HG02610 (cell line): Measurements from ENCODE around the gene PTCHD4.
"Not testable (repeated sequence)": the region's sequence is repeated elsewhere in the genome, so short reads cannot be mapped to it uniquely, and the experiment has no call there.

Experiments used
- ATAC-seq: cut with Tn5 transposase; IDR thresholded peaks from one replicate; pipeline ENCODE4 v1.9.1; 2021; ENCODE audit warnings: mild to moderate bottlenecking, moderate library complexity; ENCODE audit not compliant: unreplicated experiment

The PTCHD4 gene

GRCh38 chr6:48111143-48111506 lies at the start of gene PTCHD4:
Gene PTCHD4, minus strand, starts transcription at chr6:48111197. Its CDS starts 42,240 bp downstream, at chr6:48068957.
- ATAC-seq = peak; percentile 39

- ATAC-seq = no peak
These were observed 40.1 kb upstream of the PTCHD4 start for GRCh38 chr6:48151142-48151541.

DNA sequence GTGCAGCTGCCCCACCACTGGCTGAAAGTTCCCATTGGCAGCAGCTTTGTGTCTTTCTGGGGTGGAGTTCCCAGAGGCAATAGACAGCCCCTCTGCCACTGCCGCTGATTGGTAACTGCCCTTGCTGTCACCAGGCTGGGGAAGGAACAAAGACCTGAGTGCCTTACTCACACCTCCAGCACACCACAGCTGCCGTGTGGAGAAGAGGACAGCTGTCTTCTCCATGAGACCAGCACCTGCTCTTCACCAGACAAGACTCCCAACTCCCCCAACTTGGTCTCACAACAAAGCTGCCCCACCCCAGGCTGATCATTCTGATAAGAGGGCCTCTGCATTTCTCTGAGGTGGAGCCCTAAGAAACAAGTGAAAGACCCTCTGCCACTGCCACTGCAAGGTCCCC lies 39.7 kb upstream of the PTCHD4 start:
- no peak for ATAC-seq

- no peak for ATAC-seq
These were observed 36.1 kb upstream of the PTCHD4 start for GRCh38 chr6:48147051-48147450.

DNA sequence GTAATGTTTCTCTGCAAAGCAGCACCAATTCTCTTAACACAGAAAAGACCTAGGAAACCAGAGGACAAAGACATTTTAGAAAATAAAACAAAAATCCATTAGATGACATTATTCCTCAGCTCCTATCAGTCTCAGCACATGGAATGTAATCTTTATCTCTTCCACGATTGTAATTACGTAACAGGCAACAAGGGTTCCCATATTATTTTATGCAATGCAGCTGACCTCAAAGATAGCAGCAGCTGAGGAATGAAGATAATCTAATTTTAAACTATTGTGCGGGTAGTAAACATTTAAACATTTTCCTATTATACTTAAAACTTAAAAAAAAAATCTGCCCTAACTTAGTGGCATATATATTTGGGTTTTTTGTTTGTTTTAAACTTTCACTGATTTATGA lies 33.0 kb upstream of the PTCHD4 start:
- ATAC-seq = no peak

GRCh38 chr6:48141975-48142374 lies 31.0 kb upstream of the PTCHD4 start:
- ATAC-seq = no peak

DNA sequence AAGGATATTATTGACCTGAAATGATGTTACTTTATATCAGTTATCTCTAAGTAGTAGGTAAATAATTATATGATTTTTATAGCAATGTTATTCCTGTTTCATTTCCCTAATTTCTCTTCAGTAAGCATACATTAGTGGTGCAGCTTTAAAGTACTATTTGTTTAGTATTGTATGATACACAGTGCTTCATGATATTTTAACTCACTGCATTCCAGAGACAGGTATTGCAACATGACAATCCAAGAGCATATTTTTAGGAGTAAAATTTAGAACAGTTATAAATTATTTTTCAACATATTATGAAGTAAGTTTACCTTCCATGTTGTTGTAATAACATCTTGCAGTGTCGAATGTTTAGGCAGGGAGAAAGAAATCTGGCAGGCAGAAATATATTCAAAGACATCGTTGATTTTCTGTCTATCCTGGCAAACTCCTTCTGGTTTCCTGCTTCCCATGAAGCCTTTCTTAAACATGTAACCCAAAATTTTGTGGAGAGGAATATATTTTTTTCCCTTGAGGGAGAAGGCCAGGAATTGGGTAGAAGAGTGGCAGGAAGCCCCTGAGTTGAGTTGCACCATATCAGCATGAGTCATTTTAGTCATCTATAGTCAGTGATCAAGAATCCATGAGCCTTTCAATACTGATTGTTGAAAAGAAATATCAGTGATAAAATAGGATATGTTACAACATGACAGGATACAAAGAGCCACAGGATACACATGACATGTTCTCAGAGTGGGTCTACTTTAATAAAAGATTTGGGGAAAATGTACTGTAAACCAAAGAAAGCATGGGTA lies 29.0 kb upstream of the PTCHD4 start:
- ATAC-seq = no peak

GRCh38 chr6:48136856-48137255 lies 25.9 kb upstream of the PTCHD4 start:
- ATAC-seq = no peak

- ATAC-seq = no peak
These were observed 24.5 kb upstream of the PTCHD4 start for GRCh38 chr6:48135323-48136084.

GRCh38 chr6:48134246-48134645 lies 23.2 kb upstream of the PTCHD4 start:
- no peak for ATAC-seq

DNA sequence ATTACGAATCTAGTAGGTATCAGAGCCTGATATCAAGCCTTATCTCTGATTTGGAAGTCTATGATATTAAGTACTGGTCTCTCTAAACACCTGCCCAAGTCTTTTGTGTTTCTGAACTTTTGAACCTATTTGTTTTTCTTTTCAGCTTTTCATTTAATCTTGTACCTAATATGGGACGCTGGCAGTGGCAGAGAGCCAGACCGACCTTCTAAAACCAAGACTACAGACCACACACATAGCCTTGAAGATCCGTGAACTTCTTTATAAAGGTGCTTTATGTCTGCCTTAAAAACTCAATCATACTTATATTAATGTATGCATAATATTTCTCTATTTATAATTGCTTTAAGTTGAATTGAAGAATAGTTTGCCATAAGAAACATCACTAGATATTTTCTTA lies 12.6 kb upstream of the PTCHD4 start:
- ATAC-seq = no peak

DNA sequence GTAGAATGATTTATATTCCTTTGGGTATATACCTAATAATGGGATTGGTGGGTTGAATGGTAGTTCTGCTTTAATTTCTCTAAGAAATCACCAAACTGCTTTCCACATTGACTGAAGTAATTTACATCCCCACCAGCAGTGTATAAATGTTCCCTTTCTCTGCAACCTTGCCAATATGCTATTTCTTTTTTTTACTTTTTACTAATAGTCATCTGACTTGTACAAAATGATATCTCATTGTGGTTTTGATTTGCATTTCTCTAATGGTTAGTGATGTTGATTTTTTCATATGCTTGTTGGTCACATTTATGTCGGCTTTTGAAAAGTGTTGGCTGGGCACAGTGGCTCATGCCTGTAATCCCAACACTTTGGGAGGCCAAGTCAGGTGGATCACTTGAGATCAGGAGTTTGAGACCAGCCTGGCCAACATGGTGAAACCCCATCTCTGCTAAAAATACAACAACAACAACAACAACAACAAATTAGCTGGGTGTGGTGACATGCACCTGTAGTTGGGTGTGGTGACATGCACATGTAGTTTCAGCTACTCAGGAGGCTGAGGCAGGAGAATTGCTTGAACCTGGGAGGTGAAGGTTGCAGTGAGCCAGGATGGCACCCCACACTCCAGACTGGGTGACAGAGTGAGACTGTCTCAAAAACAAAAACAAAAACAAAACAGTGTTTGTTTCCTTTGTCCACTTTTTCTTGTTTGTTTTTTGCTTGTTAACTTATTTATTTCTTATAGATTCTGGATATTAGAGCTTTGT lies 11.2 kb upstream of the PTCHD4 start:
- ATAC-seq = not testable (repeated sequence)

DNA sequence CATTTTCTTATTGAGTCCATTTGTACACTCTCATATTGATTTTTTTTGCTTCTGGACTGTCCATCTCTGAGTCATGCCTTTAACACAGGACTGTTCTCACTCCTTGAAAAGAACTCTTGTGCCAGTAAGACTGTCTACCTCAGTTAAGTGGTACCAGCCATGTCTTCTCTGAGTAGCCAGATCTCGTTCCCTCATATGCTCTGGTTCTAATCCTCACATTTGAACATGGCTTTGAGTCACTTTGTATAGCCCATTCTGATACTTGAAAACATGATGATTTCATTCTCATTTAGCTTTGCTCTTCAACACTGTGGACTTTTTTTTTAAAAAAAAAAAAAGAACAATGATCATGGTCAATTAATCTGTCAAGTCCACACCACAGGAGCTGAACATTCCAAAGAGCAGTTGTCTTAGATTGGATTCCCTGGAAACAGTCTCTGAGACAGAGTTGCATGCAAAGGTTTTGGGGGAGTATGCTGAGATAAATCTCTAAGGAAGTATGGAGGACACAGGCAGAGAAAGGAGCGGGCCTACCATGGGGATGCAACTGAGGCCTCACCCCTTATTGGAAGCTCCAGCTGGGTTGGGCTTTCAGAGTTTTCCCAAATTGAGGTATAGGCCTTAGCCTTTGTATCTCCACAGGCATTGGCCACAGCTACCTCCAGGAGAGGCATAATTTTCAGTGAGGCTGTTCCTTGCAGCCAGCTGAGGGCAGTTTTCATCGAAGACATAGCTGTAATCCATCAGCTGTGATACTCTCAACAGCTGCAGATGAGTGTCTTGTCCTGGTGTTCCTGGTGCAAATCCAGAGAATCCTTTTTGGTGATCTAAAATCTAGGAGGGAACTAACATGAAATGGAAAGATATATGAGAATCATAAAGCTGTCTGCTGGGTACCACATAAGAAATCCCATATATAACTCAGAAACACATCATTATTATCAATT lies 6.0 kb upstream of the PTCHD4 start:
- no peak for ATAC-seq

DNA sequence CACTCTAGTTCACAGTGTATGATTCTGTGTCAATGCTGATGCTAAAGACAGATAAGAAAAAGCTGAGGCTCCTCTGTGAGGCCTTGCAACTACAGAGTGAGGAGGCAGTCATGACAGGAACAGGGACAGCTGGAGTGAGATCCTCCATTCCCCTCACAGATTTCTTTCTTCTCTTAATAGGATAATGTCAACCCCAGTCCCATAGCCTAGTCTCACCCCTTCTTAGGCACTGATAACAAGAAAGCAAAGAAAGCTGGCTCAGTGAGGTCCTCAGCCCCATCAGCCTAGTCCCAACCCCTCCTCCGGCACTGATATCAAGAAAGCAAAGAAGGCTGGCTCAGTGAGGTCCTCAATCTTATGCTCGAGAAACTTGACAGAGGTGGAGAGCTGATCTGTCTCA lies 2.1 kb upstream of the PTCHD4 start:
- no peak for ATAC-seq

DNA sequence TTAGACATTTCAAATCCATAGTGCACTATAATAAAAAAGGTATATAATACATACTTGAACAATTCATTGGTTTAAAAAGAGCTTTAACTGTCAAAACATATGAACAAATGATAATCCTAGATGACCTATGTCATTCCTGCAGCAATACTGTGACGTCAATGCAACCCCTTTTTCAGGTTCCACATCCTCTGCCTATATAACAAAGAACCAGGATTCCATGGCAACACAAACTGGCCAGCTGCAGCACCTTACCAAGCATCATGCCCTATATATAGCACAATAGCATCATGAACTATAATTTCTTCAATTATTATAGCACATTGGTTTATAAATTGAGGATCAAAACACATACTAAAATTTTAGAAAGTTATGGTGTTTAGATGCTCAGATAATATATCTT lies 578 bp upstream of the PTCHD4 start:
- peak; percentile 50 for ATAC-seq

- no peak for ATAC-seq
These were observed 408 bp downstream of the PTCHD4 start for GRCh38 chr6:48110436-48111142.

DNA sequence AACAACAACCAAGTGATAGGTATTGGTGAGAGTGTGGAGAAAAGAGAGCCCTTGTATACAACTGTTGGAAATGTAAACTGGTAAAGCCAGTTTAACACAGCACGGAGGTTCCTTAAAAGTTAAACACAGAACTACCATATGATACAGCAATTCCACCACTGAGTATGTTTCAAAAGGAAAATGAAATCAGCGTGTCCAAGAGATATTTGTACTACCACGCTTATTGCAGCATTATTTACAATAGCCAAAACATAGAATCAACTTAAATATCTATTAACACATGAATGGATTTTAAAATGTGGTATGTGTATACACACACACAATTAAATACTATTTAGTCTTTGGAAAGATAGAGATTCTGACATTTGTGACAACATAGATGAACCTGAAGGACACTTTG lies 1.1 kb downstream of the PTCHD4 start:
- ATAC-seq = no peak

DNA sequence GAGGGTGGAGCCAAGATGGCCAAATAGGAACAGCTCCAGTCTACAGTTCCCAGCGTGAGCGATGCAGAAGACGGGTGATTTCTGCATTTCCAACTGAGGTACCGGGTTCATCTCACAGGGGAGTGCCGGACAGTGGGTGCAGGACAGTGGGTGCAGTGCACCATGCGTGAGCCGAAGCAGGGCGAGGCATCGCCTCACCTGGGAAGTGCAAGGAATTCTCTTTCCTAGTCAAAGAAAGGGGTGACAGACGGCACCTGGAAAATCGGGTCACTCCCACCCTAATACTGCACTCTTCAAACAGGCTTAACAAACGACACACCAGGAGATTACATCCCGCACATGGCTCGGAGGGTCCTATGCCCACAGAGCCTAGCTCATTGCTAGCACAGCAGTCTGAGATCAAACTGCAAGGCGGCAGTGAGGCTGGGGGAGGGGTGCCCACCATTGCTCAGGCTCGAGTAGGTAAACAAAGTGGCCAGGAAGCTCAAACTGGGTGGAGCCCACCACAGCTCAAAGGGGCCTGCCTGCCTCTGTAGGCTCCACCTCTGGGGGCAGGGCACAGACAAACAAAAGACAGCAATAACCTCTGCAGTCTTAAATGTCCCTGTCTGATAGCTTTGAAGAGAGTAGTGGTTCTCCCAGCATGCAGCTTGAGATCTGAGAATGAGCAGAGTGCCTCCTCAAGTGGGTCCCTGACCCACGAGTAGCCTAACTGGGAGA lies 8.4 kb downstream of the PTCHD4 start:
- not testable (repeated sequence) for ATAC-seq

DNA sequence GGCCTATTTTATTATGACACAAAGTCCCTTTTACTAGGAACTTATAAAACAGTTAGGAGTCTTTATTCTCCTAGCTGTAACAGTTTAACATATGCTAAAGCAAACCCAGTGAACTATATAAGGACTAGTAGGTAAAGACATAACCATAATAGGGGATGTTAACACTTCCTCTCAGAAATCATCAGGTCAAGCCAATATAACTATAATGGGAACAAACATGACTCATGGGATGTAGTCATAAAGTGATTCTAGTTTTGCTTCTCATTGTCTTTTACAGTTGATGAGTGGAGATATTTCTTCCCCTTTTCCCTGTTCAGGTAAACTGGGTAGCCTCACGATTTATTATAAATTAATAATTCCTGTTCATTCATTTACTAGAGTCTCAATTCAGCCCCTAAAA lies 9.7 kb downstream of the PTCHD4 start:
- ATAC-seq = peak; percentile 98
